Breast epithelium (tissue), 4 donors: ENCODE data around the gene METTL23. TPM values are rescaled to one million over a fixed set of nuclear protein-coding genes. Genes with fewer than 3 reads are reported as not detected.
"Not testable (repeated sequence)": the region's sequence is repeated elsewhere in the genome, so short reads cannot be mapped to it uniquely, and the experiment has no call there.

Experiments
- DNase-seq, 2 donors: peaks; one replicate each; pipeline ENCODE4 v3.0.0-alpha.2; 2019; ENCODE audit warnings: low spot score in 2 of 2
- H3K27ac ChIP-seq, 2 donors: fragments of 200-600 bp; sonication (generic) in 1 of 2; one replicate each; pipeline ENCODE4 v1.5.1; 2016 to 2019; ENCODE audit warnings: mild to moderate bottlenecking in 1 of 2
- H3K27me3 ChIP-seq, 2 donors: fragments of 200-600 bp; sonication (generic) in 1 of 2; one replicate each; pipeline versions ENCODE4 v1.5.1 to v1.6.0; 2017 to 2019; ENCODE audit warnings: control low read depth in 1 of 2, mild to moderate bottlenecking in 1 of 2
- H3K36me3 ChIP-seq: fragments of 200-600 bp; one replicate; pipeline ENCODE4 v1.5.1; 2019
- H3K4me1 ChIP-seq, 2 donors: fragments of 200-600 bp; sonication (generic); one replicate each; pipeline ENCODE4 v1.5.1; 2016 to 2019; ENCODE audit warnings: control low read depth in 1 of 2
- H3K4me3 ChIP-seq, 3 donors: fragments of 200-600 bp; sonication (generic); 1 replicate in 2 of 3; 2 replicates in 1 of 3; pipeline ENCODE4 v1.5.1; 2016 to 2019; ENCODE audit warnings: mild to moderate bottlenecking in 3 of 3, moderate library complexity in 2 of 3
- H3K9me3 ChIP-seq, 2 donors: fragments of 200-600 bp; sonication (generic) in 1 of 2; one replicate each; pipeline ENCODE4 v1.5.1; 2016 to 2019; ENCODE audit warnings: control low read depth in 1 of 2
- CTCF ChIP-seq, 3 donors: fragments of 450-650 bp; IDR thresholded peaks; one replicate each; pipeline ENCODE4 v1.5.1; 2016 to 2017; ENCODE audit warnings: antibody characterized with exemption in 3 of 3, mild to moderate bottlenecking in 3 of 3, moderate library complexity in 3 of 3
- POLR2A ChIP-seq: fragments of 450-650 bp; IDR thresholded peaks from one replicate; pipeline ENCODE4 v1.6.1; 2016; ENCODE audit warnings: antibody characterized with exemption, mild to moderate bottlenecking, moderate library complexity
- POLR2AphosphoS5 ChIP-seq, 3 donors: sonication (generic); formaldehyde crosslinking; IDR thresholded peaks; one replicate each; pipeline ENCODE4 v1.6.1; 2017; ENCODE audit warnings: antibody characterized with exemption in 3 of 3
- intact Hi-C: fragments of 100-400 bp; cut with DNase I; formaldehyde crosslinking; loops from one replicate; pipeline ENCODE4 v1.15.1; 2023; ENCODE audit warnings: low total_unique reads
- total RNA-seq, 3 donors: library from RNA; depleted of rRNA; stranded (reverse); fragments of >200 nt; gene quantifications; one replicate each; pipeline ENCODE4 v1.1.0, GENCODE V29; 2016

METTL23 gene
- total RNA-seq, 3 donors from 2014 or later = 25.6 to 47.7 (median 28.5) TPM

- Histone ChIP-seq H3K4me1 (no peaks in the 10 kb centered on the region), H3K27me3 (no peaks in the 10 kb centered on the region), H3K9me3 (no peaks in the 10 kb centered on the region), H3K36me3 (no peaks in the 10 kb centered on the region), H3K4me3 (peak within 1 kb of the TSS; percentile 75 to 86 (median 77)), H3K27ac (peak within 1 kb of the TSS; percentile 83 to 94)
- intact Hi-C loops = no loop called here
- peak in 1 of 2 donors; percentile 64 for DNase-seq
- TF ChIP-seq CTCF (IDR thresholded peaks at IDR 0.05) = no peak
- TF ChIP-seq POLR2A = no peak
- TF ChIP-seq POLR2AphosphoS5 (IDR thresholded peaks at IDR 0.05) = peak in 2 of 3 donors; percentile 26 to 27
These were observed 15.6 kb upstream of the METTL23 start, which contains the start of gene MXRA7 for GRCh38 chr17:76710863-76711611. Gene MXRA7 (minus strand): TSS chr17:76710965. CDS start chr17:76710946, 19 bp downstream.

GRCh38 chr17:76712321-76712720 lies 14.3 kb upstream of the METTL23 start:
- H3K27ac ChIP-seq, H3K4me1 ChIP-seq, H3K9me3 ChIP-seq, intact Hi-C loops, H3K36me3 ChIP-seq, DNase-seq, H3K4me3 ChIP-seq, H3K27me3 ChIP-seq: not testable (repeated sequence)

GRCh38 chr17:76713765-76714164 lies 12.9 kb upstream of the METTL23 start:
- Histone ChIP-seq H3K4me1 (no peaks in the 10 kb centered on the region), H3K9me3 (no peaks in the 10 kb centered on the region), H3K4me3 (no peak overlapping the region), H3K36me3 (peaks cover 5% of the 10 kb centered on the region), H3K27ac (no peak overlapping the region), H3K27me3 (no peaks in the 10 kb centered on the region)
- DNase-seq = no peak
- intact Hi-C loops = no loop called here
- TF ChIP-seq POLR2AphosphoS5 (IDR thresholded peaks at IDR 0.05) = no peak
- TF ChIP-seq POLR2A = no peak
- no peak for TF ChIP-seq CTCF (IDR thresholded peaks at IDR 0.05)

GRCh38 chr17:76714336-76714735 lies 12.3 kb upstream of the METTL23 start:
- Histone ChIP-seq H3K4me1 (no peaks in the 10 kb centered on the region), H3K27ac (no peak overlapping the region), H3K36me3 (peaks cover 8% of the 10 kb centered on the region), H3K9me3 (no peaks in the 10 kb centered on the region), H3K27me3 (no peaks in the 10 kb centered on the region), H3K4me3 (no peak overlapping the region)
- no peak for TF ChIP-seq CTCF (IDR thresholded peaks at IDR 0.05)
- TF ChIP-seq POLR2A = no peak
- TF ChIP-seq POLR2AphosphoS5 (IDR thresholded peaks at IDR 0.05) = no peak
- intact Hi-C loops = no loop called here
- DNase-seq = no peak

GRCh38 chr17:76714822-76715495 lies 11.7 kb upstream of the METTL23 start:
- TF ChIP-seq POLR2AphosphoS5 (IDR thresholded peaks at IDR 0.05) (no peak), POLR2A (no peak), CTCF (IDR thresholded peaks at IDR 0.05) (peak; percentile 55 to 73 (median 73))
- no peaks in the 10 kb centered on the region for H3K9me3 ChIP-seq
- H3K36me3 ChIP-seq = peaks cover 8% of the 10 kb centered on the region
- intact Hi-C loops = no loop called here
- DNase-seq = no peak
- no peaks in the 10 kb centered on the region for H3K4me1 ChIP-seq
- no peak overlapping the region for H3K4me3 ChIP-seq
- no peaks in the 10 kb centered on the region for H3K27me3 ChIP-seq
- H3K27ac ChIP-seq = peak overlapping the region; percentile 27 to 36
